Right lobe of liver (tissue), 6 donors: Measurements from ENCODE around the gene DNAAF9. TPM values are rescaled to one million over a fixed set of nuclear protein-coding genes. Genes with fewer than 3 reads are reported as not detected.

ENCODE experiments used
- ATAC-seq, 4 donors: fragments of 200-7000 bp; cut with Tn5 transposase; one replicate each; pipeline ENCODE4 v1.9.1; 2020; ENCODE audit warnings: mild to moderate bottlenecking in 4 of 4, moderate library complexity in 4 of 4
- DNase-seq, 3 donors: peaks; one replicate each; pipeline ENCODE4 v3.0.0-alpha.2; 2020
- H3K27ac ChIP-seq, 3 donors: fragments of 200-600 bp; one replicate each; pipeline ENCODE4 v1.8.0; 2022
- H3K27me3 ChIP-seq, 2 donors: fragments of 200-600 bp; one replicate each; pipeline ENCODE4 v1.8.0; 2022
- H3K36me3 ChIP-seq, 4 donors: fragments of 200-600 bp; sonication (generic) in 1 of 4; one replicate each; pipeline versions ENCODE4 v1.5.1 to v1.8.0; 2017 to 2022; ENCODE audit warnings: control low read depth in 1 of 4
- H3K4me1 ChIP-seq, 4 donors: fragments of 200-600 bp; sonication (generic) in 1 of 4; one replicate each; pipeline versions ENCODE4 v1.5.1 to v1.8.0; 2017 to 2022; ENCODE audit warnings: control low read depth in 1 of 4
- H3K4me3 ChIP-seq, 3 donors: fragments of 200-600 bp; one replicate each; pipeline ENCODE4 v1.8.0; 2022
- H3K9me3 ChIP-seq, 4 donors: fragments of 200-600 bp; sonication (generic) in 1 of 4; one replicate each; pipeline versions ENCODE4 v1.5.1 to v1.8.0; 2017 to 2022; ENCODE audit warnings: control low read depth in 1 of 4
- POLR2A ChIP-seq: fragments of 450-650 bp; IDR thresholded peaks from one replicate; pipeline ENCODE4 v1.6.1; 2017; ENCODE audit warnings: antibody characterized with exemption, mild to moderate bottlenecking
- WGBS: methylation state at CpG from one replicate; pipeline ENCODE4 v1.1.6; 2018; ENCODE audit warnings: low coverage, low lambda C conversion rate; ENCODE audit not compliant: insufficient coverage; ENCODE audit errors: missing lambda C conversion rate; 5-methylcytosine and 5-hydroxymethylcytosine counted together
- intact Hi-C, 2 donors: fragments of 100-400 bp; cut with DNase I; formaldehyde crosslinking; loops; one replicate each; pipeline versions ENCODE4 v1.11.2 to v1.14.1; 2022
- total RNA-seq, 6 experiments: library from RNA; depleted of rRNA in 2 of 6; stranded (reverse); fragments of >200 nt in 2 of 6; fragmentation: NEBNext Ultra II Directional in 3 of 6; extraction: Animal tissue kit (Norgen Biotek cat#: 25700) in 3 of 6; gene quantifications; one replicate each; pipeline versions ENCODE4 v1.1.0 to v1.2.4, GENCODE V29; 2016 to 2023
- TF ChIP-seq, protein P1 (sequence below), 4 donors: fragments of 200-600 bp in 3 of 4; fragments of 450-650 bp in 1 of 4; IDR thresholded peaks; one replicate each; pipeline versions ENCODE4 v1.5.1 to v1.8.0; 2016 to 2022; ENCODE audit warnings: antibody characterized with exemption in 4 of 4, mild to moderate bottlenecking in 2 of 4
- donor health status: DM: no; HTN: yes; CAD: no.
- donor health status: DM: no; HTN: no; CAD: no.
- donor health status: DM: no; HTN: no; CAD: no.
- donor health status: DM: no; HTN: yes; CAD: no.
- donor health status: DM: no; HTN: yes; CAD: no.

DNAAF9 gene
- total RNA-seq, 6 experiments from 2014 or later, result 2.5 to 4.9 (median 4.2) TPM

DNA sequence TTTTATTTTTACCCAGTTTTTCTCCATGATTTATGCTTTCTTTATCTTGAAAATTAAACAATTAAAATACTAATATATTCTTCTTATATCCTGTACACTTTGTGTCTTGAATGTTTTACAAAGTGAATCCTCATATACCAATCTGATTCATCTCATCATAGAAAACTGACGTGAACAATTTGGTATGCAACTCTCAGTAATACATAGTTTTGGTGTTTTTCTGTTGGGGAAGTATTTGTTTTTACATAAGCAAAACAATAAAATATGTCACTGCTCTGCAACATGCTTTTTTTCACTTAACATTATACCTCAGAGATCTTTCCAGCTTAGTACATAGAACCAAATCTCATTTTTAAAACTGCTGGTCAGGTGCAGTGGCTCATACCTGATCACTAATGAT lies 14.7 kb downstream of the DNAAF9 start:
- no peaks in the 10 kb centered on the region for H3K36me3 ChIP-seq
- H3K4me3 ChIP-seq, result no peak overlapping the region
- DNase-seq (no peak), ATAC-seq (no peak)
- WGBS, result 82% methylated on average over 1 of the region's 1 CpG
- TF ChIP-seq POLR2A, result no peak
- TF ChIP-seq, protein P1, sequence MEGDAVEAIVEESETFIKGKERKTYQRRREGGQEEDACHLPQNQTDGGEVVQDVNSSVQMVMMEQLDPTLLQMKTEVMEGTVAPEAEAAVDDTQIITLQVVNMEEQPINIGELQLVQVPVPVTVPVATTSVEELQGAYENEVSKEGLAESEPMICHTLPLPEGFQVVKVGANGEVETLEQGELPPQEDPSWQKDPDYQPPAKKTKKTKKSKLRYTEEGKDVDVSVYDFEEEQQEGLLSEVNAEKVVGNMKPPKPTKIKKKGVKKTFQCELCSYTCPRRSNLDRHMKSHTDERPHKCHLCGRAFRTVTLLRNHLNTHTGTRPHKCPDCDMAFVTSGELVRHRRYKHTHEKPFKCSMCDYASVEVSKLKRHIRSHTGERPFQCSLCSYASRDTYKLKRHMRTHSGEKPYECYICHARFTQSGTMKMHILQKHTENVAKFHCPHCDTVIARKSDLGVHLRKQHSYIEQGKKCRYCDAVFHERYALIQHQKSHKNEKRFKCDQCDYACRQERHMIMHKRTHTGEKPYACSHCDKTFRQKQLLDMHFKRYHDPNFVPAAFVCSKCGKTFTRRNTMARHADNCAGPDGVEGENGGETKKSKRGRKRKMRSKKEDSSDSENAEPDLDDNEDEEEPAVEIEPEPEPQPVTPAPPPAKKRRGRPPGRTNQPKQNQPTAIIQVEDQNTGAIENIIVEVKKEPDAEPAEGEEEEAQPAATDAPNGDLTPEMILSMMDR (IDR thresholded peaks at IDR 0.05), result no peak
- no peak overlapping the region for H3K27ac ChIP-seq
- intact Hi-C loops, result no loop called here
- H3K27me3 ChIP-seq, result no peaks in the 10 kb centered on the region
- no peaks in the 10 kb centered on the region for H3K9me3 ChIP-seq
- H3K4me1 ChIP-seq, result peaks cover 0 to 15% (median 0%) of the 10 kb centered on the region in 4 donors

- H3K36me3 ChIP-seq, result no peaks in the 10 kb centered on the region
- TF ChIP-seq, protein P1 (IDR thresholded peaks at IDR 0.05), result no peak
- no peak for TF ChIP-seq POLR2A
- 65% methylated on average over 3 of the region's 3 CpGs for WGBS
- H3K4me3 ChIP-seq, result no peak overlapping the region
- ATAC-seq (peak; percentile 45 to 91 (median 49)), DNase-seq (no peak)
- intact Hi-C loops, result no loop called here
- H3K27me3 ChIP-seq, result no peaks in the 10 kb centered on the region
- H3K4me1 ChIP-seq, result peaks cover 0 to 15% (median 0%) of the 10 kb centered on the region in 4 donors
- peak overlapping the region in 1 of 3 donors; percentile 41 for H3K27ac ChIP-seq
- H3K9me3 ChIP-seq, result no peaks in the 10 kb centered on the region
Measured at GRCh38 chr20:3390759-3391425, 16.6 kb downstream of the DNAAF9 start.

DNA sequence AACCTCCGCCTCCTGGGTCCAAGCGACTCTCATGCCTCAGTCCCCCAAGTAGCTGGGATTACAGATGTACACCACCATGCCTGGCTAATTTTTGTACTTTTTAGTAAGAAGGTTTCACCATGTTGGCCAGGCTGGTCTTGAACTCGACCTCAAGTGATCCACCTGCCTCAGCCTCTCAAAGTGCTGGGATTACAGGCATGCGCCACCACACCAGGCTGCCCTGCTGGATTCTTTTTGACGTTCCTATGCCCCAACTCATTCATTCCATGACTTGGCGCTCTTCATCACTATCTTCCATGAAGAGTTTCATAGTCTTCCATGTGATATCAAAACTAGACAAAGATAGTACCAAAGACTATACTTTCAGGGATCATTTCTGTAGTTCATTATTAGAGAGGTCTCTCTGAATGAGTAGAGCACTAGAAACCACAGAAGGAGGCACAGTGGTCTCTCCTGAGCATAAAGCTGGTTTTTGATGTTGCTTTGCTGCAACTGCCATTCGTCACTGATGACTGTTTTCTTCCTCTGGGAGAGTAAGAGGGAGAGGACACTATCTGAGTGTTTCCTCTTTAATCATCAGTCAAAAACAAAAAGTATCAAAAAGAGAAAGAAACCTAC lies 23.5 kb downstream of the DNAAF9 start:
- 89% methylated on average over 4 of the region's 7 CpGs for WGBS
- intact Hi-C loops, result no loop called here
- Histone ChIP-seq H3K27ac (no peak overlapping the region), H3K36me3 (no peaks in the 10 kb centered on the region), H3K9me3 (no peaks in the 10 kb centered on the region), H3K27me3 (no peaks in the 10 kb centered on the region), H3K4me3 (no peak overlapping the region), H3K4me1 (no peaks in the 10 kb centered on the region)
- ATAC-seq, result no peak
- DNase-seq, result no peak
- TF ChIP-seq POLR2A, result no peak

- TF ChIP-seq, protein P1 (IDR thresholded peaks at IDR 0.05), result no peak
- TF ChIP-seq POLR2A, result no peak
- WGBS, result 88% methylated on average over 3 of the region's 3 CpGs
- intact Hi-C loops, result no loop called here
Measured at GRCh38 chr20:3382836-3383235, 24.6 kb downstream of the DNAAF9 start.

More at GRCh38 chr20:3382836-3383235, 24.6 kb downstream of the DNAAF9 start:
- H3K4me3 ChIP-seq, result no peak overlapping the region
- H3K4me1 ChIP-seq, result no peaks in the 10 kb centered on the region
- no peak overlapping the region for H3K27ac ChIP-seq
- ATAC-seq (no peak), DNase-seq (no peak)
- no peaks in the 10 kb centered on the region for H3K36me3 ChIP-seq
- no peaks in the 10 kb centered on the region for H3K27me3 ChIP-seq
- no peaks in the 10 kb centered on the region for H3K9me3 ChIP-seq
